Neural cell (in vitro differentiated cells): ENCODE measurements around the gene RING1. TPM values are rescaled to one million over a fixed set of nuclear protein-coding genes. Genes with fewer than 3 reads are reported as not detected.

ENCODE experiments used
- H2AFZ ChIP-seq: fragments of 200-600, 300-800 bp; sonication (generic), shearing (Covaris generic); 2 replicates; pipeline ENCODE4 v1.6.0; 2014; ENCODE audit warnings: low read depth, mild to moderate bottlenecking, antibody characterized with exemption, low read length, moderate library complexity
- H3F3A ChIP-seq: fragments of 200-600 bp; shearing (Covaris generic); 2 replicates; pipeline ENCODE4 v1.6.1; 2016; ENCODE audit warnings: mild to moderate bottlenecking, moderate library complexity, mixed read lengths, antibody characterized with exemption, low read length; ENCODE audit not compliant: insufficient read depth, poor library complexity, severe bottlenecking
- H3K27ac ChIP-seq: fragments of 200-600, 300-800 bp; sonication (generic), shearing (Covaris generic); 2 replicates; pipeline ENCODE4 v1.5.1; 2014; ENCODE audit warnings: mild to moderate bottlenecking, low read length, moderate library complexity
- H3K27me3 ChIP-seq: fragments of 300-800, 200-600 bp; sonication (generic), shearing (Covaris generic); 2 replicates; pipeline ENCODE4 v1.6.0; 2014; ENCODE audit warnings: mild to moderate bottlenecking, low read depth, low read length, moderate library complexity; ENCODE audit not compliant: insufficient read depth
- H3K36me3 ChIP-seq: fragments of 300-800, 200-600 bp; sonication (generic), shearing (Covaris generic); 2 replicates; pipeline ENCODE4 v1.5.1; 2014; ENCODE audit warnings: mild to moderate bottlenecking, antibody characterized with exemption, low read length, moderate library complexity; ENCODE audit not compliant: insufficient read depth
- H3K4me2 ChIP-seq: fragments of 300-800, 200-600 bp; sonication (generic), shearing (Covaris generic); 2 replicates; pipeline ENCODE4 v1.6.0; 2014; ENCODE audit warnings: mild to moderate bottlenecking, low read length
- H3K4me3 ChIP-seq: fragments of 300-800, 200-600 bp; sonication (generic), shearing (Covaris generic); 2 replicates; pipeline ENCODE4 v1.5.1; 2014; ENCODE audit warnings: mild to moderate bottlenecking, low read length, moderate library complexity
- H3K79me2 ChIP-seq: fragments of 200-600 bp; shearing (Covaris generic); replicated peaks from 2 replicates; pipeline ENCODE4 v1.6.0; 2014; ENCODE audit warnings: mild to moderate bottlenecking, low read length, moderate library complexity; ENCODE audit not compliant: insufficient read depth
- H3K9ac ChIP-seq: fragments of 300-800, 200-600 bp; sonication (generic), shearing (Covaris generic); 2 replicates; pipeline ENCODE4 v1.6.1; 2016; ENCODE audit warnings: mild to moderate bottlenecking, low read length, mixed read lengths
- H3K9me2 ChIP-seq: fragments of 200-600 bp; shearing (Covaris generic); 2 replicates; pipeline ENCODE4 v1.6.1; 2016; ENCODE audit warnings: mild to moderate bottlenecking, low read length, mixed read lengths; ENCODE audit not compliant: insufficient read depth
- H3K9me3 ChIP-seq: fragments of 200-600, 300-800 bp; sonication (generic), shearing (Covaris generic); 2 replicates; pipeline ENCODE4 v1.6.1; 2016; ENCODE audit warnings: mild to moderate bottlenecking, mixed run types, low read length, moderate library complexity, mixed read lengths
- H4K20me1 ChIP-seq: fragments of 200-600 bp; shearing (Covaris generic); 2 replicates; pipeline ENCODE4 v1.6.1; 2016; ENCODE audit warnings: mild to moderate bottlenecking, mixed run types; ENCODE audit not compliant: insufficient read depth
- EP300 ChIP-seq: fragments of 450-650 bp; conservative IDR thresholded peaks from 2 replicates; pipeline ENCODE4 v1.6.1; 2014; ENCODE audit warnings: antibody characterized with exemption, mild to moderate bottlenecking, moderate library complexity; ENCODE audit not compliant: poor library complexity, severe bottlenecking
- EZH2 ChIP-seq: fragments of 200-600, 300-800 bp; shearing (Covaris generic), sonication (generic); IDR thresholded peaks from 2 replicates; pipeline ENCODE4 v1.6.1; 2014; ENCODE audit warnings: antibody characterized with exemption, low read length, borderline replicate concordance, mild to moderate bottlenecking; ENCODE audit not compliant: insufficient read depth, poor library complexity, severe bottlenecking
- MXI1 ChIP-seq: fragments of 450-650 bp; conservative IDR thresholded peaks from 2 replicates; pipeline ENCODE4 v1.6.1; 2014; ENCODE audit warnings: antibody characterized with exemption, mild to moderate bottlenecking; ENCODE audit not compliant: poor library complexity, severe bottlenecking
- POLR2AphosphoS5 ChIP-seq: IDR thresholded peaks from 2 replicates; pipeline ENCODE4 v1.6.1; 2012
- RAD21 ChIP-seq: fragments of 450-650 bp; conservative IDR thresholded peaks from 2 replicates; pipeline ENCODE4 v1.6.1; 2014; ENCODE audit warnings: antibody characterized with exemption, mild to moderate bottlenecking, moderate library complexity
- SMC3 ChIP-seq: fragments of 450-650 bp; conservative IDR thresholded peaks from 2 replicates; pipeline ENCODE4 v1.6.1; 2014; ENCODE audit warnings: antibody characterized with exemption, mild to moderate bottlenecking, moderate library complexity; ENCODE audit not compliant: poor library complexity
- TAF1 ChIP-seq: IDR thresholded peaks from 2 replicates; pipeline ENCODE4 v1.6.1; 2012; ENCODE audit warnings: low read depth
- polyA plus RNA-seq: library from polyadenylated mRNA; depleted of rRNA; stranded (reverse); fragments of >200 nt; gene quantifications from 2 replicates; pipeline ENCODE4 v1.2.3, GENCODE V29; 2014
- TF ChIP-seq, protein P1 (sequence below): IDR thresholded peaks from 2 replicates; pipeline ENCODE4 v1.6.1; 2012; ENCODE audit warnings: borderline replicate concordance
- TF ChIP-seq, protein P2 (sequence below): fragments of 450-650 bp; IDR thresholded peaks from 2 replicates; pipeline ENCODE4 v1.5.1; 2014; ENCODE audit warnings: antibody characterized with exemption, mild to moderate bottlenecking, moderate library complexity; ENCODE audit not compliant: poor library complexity, severe bottlenecking

Gene RING1
- polyA plus RNA-seq, 1 donor from 2014 or later, result 107 TPM

DNA sequence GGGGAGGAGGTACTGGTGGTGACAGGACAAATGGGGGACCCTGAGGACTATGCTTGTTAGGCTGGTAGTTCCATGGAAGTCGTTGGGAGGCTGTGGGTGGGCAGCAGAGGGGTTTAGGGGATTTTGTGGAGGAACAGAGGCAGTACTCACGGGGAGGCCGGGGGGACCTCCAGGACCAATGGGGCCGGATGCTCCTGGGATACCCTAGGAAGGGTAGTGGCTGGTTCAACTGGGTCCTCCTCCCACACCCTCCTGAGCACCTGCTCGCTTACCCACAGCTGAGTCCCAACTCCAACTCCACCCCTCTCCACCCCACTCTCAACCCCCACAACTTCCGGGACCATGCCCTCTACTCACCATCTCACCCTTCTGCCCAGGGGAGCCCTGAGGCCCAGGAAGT lies 41.9 kb upstream of the RING1 start:
- Histone ChIP-seq H3K4me2 (no peak overlapping the region), H3K4me3 (no peak overlapping the region), H3K9ac (no peak overlapping the region), H3K27me3 (peaks cover 7% of the 10 kb centered on the region), H3K27ac (no peak overlapping the region), H3F3A (no peaks in the 10 kb centered on the region), H3K9me3 (no peaks in the 10 kb centered on the region), H3K9me2 (no peaks in the 10 kb centered on the region), H4K20me1 (no peaks in the 10 kb centered on the region), H2AFZ (no peak overlapping the region), H3K36me3 (no peaks in the 10 kb centered on the region), H3K79me2 (no peaks in the 10 kb centered on the region)
- TF ChIP-seq EZH2 (no peak), EP300 (no peak), MXI1 (no peak), SMC3 (no peak), TAF1 (no peak), POLR2AphosphoS5 (no peak), RAD21 (no peak)
- TF ChIP-seq, protein P1, sequence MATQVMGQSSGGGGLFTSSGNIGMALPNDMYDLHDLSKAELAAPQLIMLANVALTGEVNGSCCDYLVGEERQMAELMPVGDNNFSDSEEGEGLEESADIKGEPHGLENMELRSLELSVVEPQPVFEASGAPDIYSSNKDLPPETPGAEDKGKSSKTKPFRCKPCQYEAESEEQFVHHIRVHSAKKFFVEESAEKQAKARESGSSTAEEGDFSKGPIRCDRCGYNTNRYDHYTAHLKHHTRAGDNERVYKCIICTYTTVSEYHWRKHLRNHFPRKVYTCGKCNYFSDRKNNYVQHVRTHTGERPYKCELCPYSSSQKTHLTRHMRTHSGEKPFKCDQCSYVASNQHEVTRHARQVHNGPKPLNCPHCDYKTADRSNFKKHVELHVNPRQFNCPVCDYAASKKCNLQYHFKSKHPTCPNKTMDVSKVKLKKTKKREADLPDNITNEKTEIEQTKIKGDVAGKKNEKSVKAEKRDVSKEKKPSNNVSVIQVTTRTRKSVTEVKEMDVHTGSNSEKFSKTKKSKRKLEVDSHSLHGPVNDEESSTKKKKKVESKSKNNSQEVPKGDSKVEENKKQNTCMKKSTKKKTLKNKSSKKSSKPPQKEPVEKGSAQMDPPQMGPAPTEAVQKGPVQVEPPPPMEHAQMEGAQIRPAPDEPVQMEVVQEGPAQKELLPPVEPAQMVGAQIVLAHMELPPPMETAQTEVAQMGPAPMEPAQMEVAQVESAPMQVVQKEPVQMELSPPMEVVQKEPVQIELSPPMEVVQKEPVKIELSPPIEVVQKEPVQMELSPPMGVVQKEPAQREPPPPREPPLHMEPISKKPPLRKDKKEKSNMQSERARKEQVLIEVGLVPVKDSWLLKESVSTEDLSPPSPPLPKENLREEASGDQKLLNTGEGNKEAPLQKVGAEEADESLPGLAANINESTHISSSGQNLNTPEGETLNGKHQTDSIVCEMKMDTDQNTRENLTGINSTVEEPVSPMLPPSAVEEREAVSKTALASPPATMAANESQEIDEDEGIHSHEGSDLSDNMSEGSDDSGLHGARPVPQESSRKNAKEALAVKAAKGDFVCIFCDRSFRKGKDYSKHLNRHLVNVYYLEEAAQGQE, result no peak
- TF ChIP-seq, protein P2, sequence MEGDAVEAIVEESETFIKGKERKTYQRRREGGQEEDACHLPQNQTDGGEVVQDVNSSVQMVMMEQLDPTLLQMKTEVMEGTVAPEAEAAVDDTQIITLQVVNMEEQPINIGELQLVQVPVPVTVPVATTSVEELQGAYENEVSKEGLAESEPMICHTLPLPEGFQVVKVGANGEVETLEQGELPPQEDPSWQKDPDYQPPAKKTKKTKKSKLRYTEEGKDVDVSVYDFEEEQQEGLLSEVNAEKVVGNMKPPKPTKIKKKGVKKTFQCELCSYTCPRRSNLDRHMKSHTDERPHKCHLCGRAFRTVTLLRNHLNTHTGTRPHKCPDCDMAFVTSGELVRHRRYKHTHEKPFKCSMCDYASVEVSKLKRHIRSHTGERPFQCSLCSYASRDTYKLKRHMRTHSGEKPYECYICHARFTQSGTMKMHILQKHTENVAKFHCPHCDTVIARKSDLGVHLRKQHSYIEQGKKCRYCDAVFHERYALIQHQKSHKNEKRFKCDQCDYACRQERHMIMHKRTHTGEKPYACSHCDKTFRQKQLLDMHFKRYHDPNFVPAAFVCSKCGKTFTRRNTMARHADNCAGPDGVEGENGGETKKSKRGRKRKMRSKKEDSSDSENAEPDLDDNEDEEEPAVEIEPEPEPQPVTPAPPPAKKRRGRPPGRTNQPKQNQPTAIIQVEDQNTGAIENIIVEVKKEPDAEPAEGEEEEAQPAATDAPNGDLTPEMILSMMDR, result no peak

DNA sequence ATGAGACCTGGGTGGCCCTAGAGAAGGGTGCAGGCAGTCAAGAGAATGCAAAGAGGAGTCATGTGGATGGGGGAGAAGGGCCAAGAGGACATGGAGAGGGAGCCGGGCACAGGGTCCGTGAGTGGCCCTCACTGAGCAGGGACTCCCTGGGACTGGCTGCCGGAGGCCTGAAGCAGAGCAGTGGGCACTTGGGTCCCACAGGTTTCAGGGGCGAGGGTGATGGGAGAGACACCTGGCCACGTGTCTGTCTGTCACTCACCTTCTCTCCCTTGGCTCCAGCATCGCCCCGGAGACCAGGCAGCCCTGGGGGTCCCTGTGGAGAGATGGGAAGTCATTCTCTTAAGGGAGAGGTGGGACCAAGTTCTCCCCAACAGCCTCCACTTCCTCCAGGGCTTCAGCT lies 41.5 kb upstream of the RING1 start:
- H3K4me2 ChIP-seq, result no peak overlapping the region
- H3K4me3 ChIP-seq, result no peak overlapping the region
- H3K9ac ChIP-seq, result no peak overlapping the region
- no peak for TF ChIP-seq POLR2AphosphoS5
- TF ChIP-seq, protein P1, result no peak
- TF ChIP-seq MXI1, result no peak
- no peak for TF ChIP-seq SMC3
- TF ChIP-seq RAD21, result no peak
- TF ChIP-seq EZH2, result no peak
- TF ChIP-seq, protein P2, result no peak
- TF ChIP-seq EP300, result no peak
- TF ChIP-seq TAF1, result no peak
- H3F3A ChIP-seq, result no peaks in the 10 kb centered on the region
- peaks cover 3% of the 10 kb centered on the region for H3K27me3 ChIP-seq
- H2AFZ ChIP-seq, result no peak overlapping the region
- no peak overlapping the region for H3K27ac ChIP-seq
- H3K9me3 ChIP-seq, result no peaks in the 10 kb centered on the region
- no peaks in the 10 kb centered on the region for H3K9me2 ChIP-seq
- H3K79me2 ChIP-seq, result no peaks in the 10 kb centered on the region
- H4K20me1 ChIP-seq, result no peaks in the 10 kb centered on the region
- H3K36me3 ChIP-seq, result no peaks in the 10 kb centered on the region
